HepG2 (cell line): ENCODE results near the gene MTMR3. TPM values are rescaled to one million over a fixed set of nuclear protein-coding genes. Genes with fewer than 3 reads are reported as not detected.

Experiments used
- ARNTL ChIP-seq: sonication (generic); formaldehyde crosslinking; IDR thresholded peaks from 2 replicates; pipeline ENCODE4 v1.4.0; 2020; ENCODE audit warnings: mild to moderate bottlenecking, missing genetic modification reagents
- CREB1 ChIP-seq, 2 experiments: fragments of 450-650 bp in 1 of 2; IDR thresholded peaks; 2 replicates each; pipeline ENCODE4 v1.6.1; 2016 to 2017; ENCODE audit warnings: control low read depth in 1 of 2, mild to moderate bottlenecking in 1 of 2, missing compliant biosample characterization in 1 of 2, missing genetic modification characterization in 1 of 2
- DNMT1 ChIP-seq: sonication (generic); formaldehyde crosslinking; IDR thresholded peaks from 2 replicates; pipeline ENCODE4 v1.5.1; 2020; ENCODE audit warnings: mild to moderate bottlenecking, missing genetic modification reagents
- DPF2 ChIP-seq: sonication (generic); formaldehyde crosslinking; IDR thresholded peaks from 2 replicates; pipeline ENCODE4 v1.4.0; 2020; ENCODE audit warnings: mild to moderate bottlenecking, low read depth, missing genetic modification reagents, borderline replicate concordance
- EED ChIP-seq: sonication (generic); formaldehyde crosslinking; IDR thresholded peaks from 2 replicates; pipeline ENCODE4 v1.5.0; 2020; ENCODE audit warnings: mild to moderate bottlenecking, missing genetic modification reagents
- GABPA ChIP-seq, 2 experiments: IDR thresholded peaks; 2 replicates each; pipeline ENCODE4 v1.6.1; 2011 to 2016; ENCODE audit warnings: low read depth in 2 of 2, low read length in 1 of 2, missing biosample characterization in 1 of 2, missing genetic modification characterization in 1 of 2
- GATA4 ChIP-seq: sonication (generic); IDR thresholded peaks from 2 replicates; pipeline ENCODE4 v1.6.1; 2016; ENCODE audit warnings: antibody characterized with exemption, low read depth, borderline replicate concordance
- POGZ ChIP-seq: sonication (generic); formaldehyde crosslinking; IDR thresholded peaks from 2 replicates; pipeline ENCODE4 v1.4.0; 2020; ENCODE audit warnings: mild to moderate bottlenecking, missing genetic modification reagents
- POLR2A ChIP-seq, 2 experiments: IDR thresholded peaks; 2 replicates each; pipeline ENCODE4 v1.6.1; 2011; ENCODE audit warnings: low read depth in 2 of 2, low read length in 2 of 2, mild to moderate bottlenecking in 1 of 2, moderate library complexity in 1 of 2; ENCODE audit not compliant: insufficient read depth in 1 of 2
- POLR2G ChIP-seq: fragments of 200-400 bp; formaldehyde crosslinking; IDR thresholded peaks from 2 replicates; pipeline ENCODE4 v1.6.1; 2018; ENCODE audit warnings: mild to moderate bottlenecking, low read depth, low read length, moderate library complexity
- TARDBP ChIP-seq: sonication (generic); formaldehyde crosslinking; IDR thresholded peaks from 2 replicates; pipeline ENCODE4 v1.8.0; 2022; ENCODE audit warnings: mild to moderate bottlenecking, missing genetic modification reagents
- ZNF124 ChIP-seq: sonication (generic); formaldehyde crosslinking; IDR thresholded peaks from 2 replicates; pipeline ENCODE4 v1.4.0; 2020; ENCODE audit warnings: missing genetic modification reagents
- ZNF230 ChIP-seq: sonication (generic); formaldehyde crosslinking; IDR thresholded peaks from 2 replicates; pipeline ENCODE4 v1.4.0; 2020; ENCODE audit warnings: mild to moderate bottlenecking, missing genetic modification reagents
- ZNF430 ChIP-seq: sonication (generic); formaldehyde crosslinking; IDR thresholded peaks from 2 replicates; pipeline ENCODE4 v1.9.0; 2021; ENCODE audit warnings: mild to moderate bottlenecking, missing genetic modification reagents
- ZNF749 ChIP-seq: sonication (generic); formaldehyde crosslinking; IDR thresholded peaks from 2 replicates; pipeline ENCODE4 v1.8.0; 2022; ENCODE audit warnings: mild to moderate bottlenecking, missing genetic modification reagents, moderate library complexity, borderline replicate concordance
- polyA plus RNA-seq, 8 experiments: library from polyadenylated mRNA; depleted of rRNA in 3 of 8; stranded (reverse) in 7 of 8; unstranded in 1 of 8; fragments of >200 nt; fragmentation: Illumina TruSeq in 4 of 8; extraction: Trizol in 4 of 8; gene quantifications; 2 replicates each; pipeline versions ENCODE4 v1.2.1 to v1.2.3, GENCODE V29; 2011 to 2016; ENCODE audit warnings: low read depth in 4 of 8, missing spikeins in 1 of 8, mixed read lengths in 1 of 8; ENCODE audit not compliant: insufficient read depth in 1 of 8
- total RNA-seq, 5 experiments: library from RNA; depleted of rRNA; stranded (reverse); fragments of >200 nt; fragmentation: Illumina TruSeq; extraction: Trizol; gene quantifications; 2 replicates each; pipeline ENCODE4 v1.2.3, GENCODE V29; 2016; ENCODE audit warnings: low read depth in 1 of 5
- TF ChIP-seq, protein P1 (sequence below): sonication (generic); formaldehyde crosslinking; conservative IDR thresholded peaks from 2 replicates; pipeline ENCODE4 v1.4.0; 2020; ENCODE audit warnings: missing genetic modification reagents
- TF ChIP-seq, protein P2 (sequence below): sonication (generic); formaldehyde crosslinking; IDR thresholded peaks from 2 replicates; pipeline ENCODE4 v1.8.1; 2022; ENCODE audit warnings: low read depth, mild to moderate bottlenecking, missing genetic modification reagents
- TF ChIP-seq, protein P3 (sequence below): sonication (generic); formaldehyde crosslinking; IDR thresholded peaks from 2 replicates; pipeline ENCODE4 v1.4.0; 2020; ENCODE audit warnings: missing genetic modification reagents
- TF ChIP-seq, protein P4 (sequence below): sonication (generic); formaldehyde crosslinking; IDR thresholded peaks from 2 replicates; pipeline ENCODE4 v1.4.0; 2020; ENCODE audit warnings: mild to moderate bottlenecking, missing genetic modification reagents

Gene MTMR3
- total and polyA plus RNA-seq, 2 of the 13 experiments (the other 11 are each of a cell fraction or from before 2014, with no cell fraction given) = 12.6 to 24.8 TPM

- TF ChIP-seq GABPA (IDR thresholded peaks at IDR 0.05; ENCODE audit: low read depth, low read length) (peak; percentile 80), GABPA (CRISPR knock-in tag; IDR thresholded peaks at IDR 0.05; ENCODE audit: low read depth) (peak; percentile 90), DPF2 (no peak), POGZ (CRISPR knock-in tag) (peak; percentile 1; the same call in 1 of the 2 replicates), POLR2G (peak; percentile 84), EED (CRISPR knock-in tag) (0 out of 2 replicates have a peak, but pooled peaks have one; percentile 11), ZNF230 (peak; percentile 38; the same call in 1 of the 2 replicates), POLR2A (IDR thresholded peaks at IDR 0.05; ENCODE audit: insufficient read depth in 1 of 2, low read depth in 2 of 2, low read length in 2 of 2) (peak; percentile 68 to 84), DNMT1 (CRISPR knock-in tag) (no peak), TARDBP (CRISPR knock-in tag) (peak; percentile 55; the same call in 1 of the 2 replicates), ZNF430 (CRISPR knock-in tag) (no peak), ZNF749 (CRISPR knock-in tag) (no peak), ZNF124 (CRISPR knock-in tag) (peak; percentile 69; the same call in 1 of the 2 replicates), CREB1 (IDR thresholded peaks at IDR 0.05) (0 out of 2 replicates have a peak, but pooled peaks have one; percentile 26), CREB1 (CRISPR knock-in tag; IDR thresholded peaks at IDR 0.05) (no peak), ARNTL (CRISPR knock-in tag) (0 out of 2 replicates have a peak, but pooled peaks have one; percentile 35), GATA4 (peak; percentile 40; the same call in 1 of the 2 replicates)
- TF ChIP-seq, protein P1, sequence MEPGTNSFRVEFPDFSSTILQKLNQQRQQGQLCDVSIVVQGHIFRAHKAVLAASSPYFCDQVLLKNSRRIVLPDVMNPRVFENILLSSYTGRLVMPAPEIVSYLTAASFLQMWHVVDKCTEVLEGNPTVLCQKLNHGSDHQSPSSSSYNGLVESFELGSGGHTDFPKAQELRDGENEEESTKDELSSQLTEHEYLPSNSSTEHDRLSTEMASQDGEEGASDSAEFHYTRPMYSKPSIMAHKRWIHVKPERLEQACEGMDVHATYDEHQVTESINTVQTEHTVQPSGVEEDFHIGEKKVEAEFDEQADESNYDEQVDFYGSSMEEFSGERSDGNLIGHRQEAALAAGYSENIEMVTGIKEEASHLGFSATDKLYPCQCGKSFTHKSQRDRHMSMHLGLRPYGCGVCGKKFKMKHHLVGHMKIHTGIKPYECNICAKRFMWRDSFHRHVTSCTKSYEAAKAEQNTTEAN (CRISPR knock-in tag) = 0 out of 2 replicates have a peak, but pooled peaks have one; percentile 21
- TF ChIP-seq, protein P2, sequence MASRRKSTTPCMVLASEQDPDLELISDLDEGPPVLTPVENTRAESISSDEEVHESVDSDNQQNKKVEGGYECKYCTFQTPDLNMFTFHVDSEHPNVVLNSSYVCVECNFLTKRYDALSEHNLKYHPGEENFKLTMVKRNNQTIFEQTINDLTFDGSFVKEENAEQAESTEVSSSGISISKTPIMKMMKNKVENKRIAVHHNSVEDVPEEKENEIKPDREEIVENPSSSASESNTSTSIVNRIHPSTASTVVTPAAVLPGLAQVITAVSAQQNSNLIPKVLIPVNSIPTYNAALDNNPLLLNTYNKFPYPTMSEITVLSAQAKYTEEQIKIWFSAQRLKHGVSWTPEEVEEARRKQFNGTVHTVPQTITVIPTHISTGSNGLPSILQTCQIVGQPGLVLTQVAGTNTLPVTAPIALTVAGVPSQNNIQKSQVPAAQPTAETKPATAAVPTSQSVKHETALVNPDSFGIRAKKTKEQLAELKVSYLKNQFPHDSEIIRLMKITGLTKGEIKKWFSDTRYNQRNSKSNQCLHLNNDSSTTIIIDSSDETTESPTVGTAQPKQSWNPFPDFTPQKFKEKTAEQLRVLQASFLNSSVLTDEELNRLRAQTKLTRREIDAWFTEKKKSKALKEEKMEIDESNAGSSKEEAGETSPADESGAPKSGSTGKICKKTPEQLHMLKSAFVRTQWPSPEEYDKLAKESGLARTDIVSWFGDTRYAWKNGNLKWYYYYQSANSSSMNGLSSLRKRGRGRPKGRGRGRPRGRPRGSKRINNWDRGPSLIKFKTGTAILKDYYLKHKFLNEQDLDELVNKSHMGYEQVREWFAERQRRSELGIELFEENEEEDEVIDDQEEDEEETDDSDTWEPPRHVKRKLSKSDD (CRISPR knock-in tag) = 0 out of 2 replicates have a peak, but pooled peaks have one; percentile 20
- TF ChIP-seq, protein P3, sequence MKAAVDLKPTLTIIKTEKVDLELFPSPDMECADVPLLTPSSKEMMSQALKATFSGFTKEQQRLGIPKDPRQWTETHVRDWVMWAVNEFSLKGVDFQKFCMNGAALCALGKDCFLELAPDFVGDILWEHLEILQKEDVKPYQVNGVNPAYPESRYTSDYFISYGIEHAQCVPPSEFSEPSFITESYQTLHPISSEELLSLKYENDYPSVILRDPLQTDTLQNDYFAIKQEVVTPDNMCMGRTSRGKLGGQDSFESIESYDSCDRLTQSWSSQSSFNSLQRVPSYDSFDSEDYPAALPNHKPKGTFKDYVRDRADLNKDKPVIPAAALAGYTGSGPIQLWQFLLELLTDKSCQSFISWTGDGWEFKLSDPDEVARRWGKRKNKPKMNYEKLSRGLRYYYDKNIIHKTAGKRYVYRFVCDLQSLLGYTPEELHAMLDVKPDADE (CRISPR knock-in tag) = no peak
- TF ChIP-seq, protein P4, sequence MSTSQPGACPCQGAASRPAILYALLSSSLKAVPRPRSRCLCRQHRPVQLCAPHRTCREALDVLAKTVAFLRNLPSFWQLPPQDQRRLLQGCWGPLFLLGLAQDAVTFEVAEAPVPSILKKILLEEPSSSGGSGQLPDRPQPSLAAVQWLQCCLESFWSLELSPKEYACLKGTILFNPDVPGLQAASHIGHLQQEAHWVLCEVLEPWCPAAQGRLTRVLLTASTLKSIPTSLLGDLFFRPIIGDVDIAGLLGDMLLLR (CRISPR knock-in tag) = no peak
These were observed 45.0 kb upstream of the MTMR3 start, which contains the start of gene ASCC2 (continued) for GRCh38 chr22:29837741-29838598.
